ENCODE results near the gene HSD17B8. TPM values are rescaled to one million over a fixed set of nuclear protein-coding genes. Genes with fewer than 3 reads are reported as not detected.

HSD17B8 gene
- total and polyA plus RNA-seq, 10 of the 15 experiments (the other 5 are each of a cell fraction or from before 2014, with no cell fraction given) = 3.1 to 54.3 (median 26.5) TPM

DNA sequence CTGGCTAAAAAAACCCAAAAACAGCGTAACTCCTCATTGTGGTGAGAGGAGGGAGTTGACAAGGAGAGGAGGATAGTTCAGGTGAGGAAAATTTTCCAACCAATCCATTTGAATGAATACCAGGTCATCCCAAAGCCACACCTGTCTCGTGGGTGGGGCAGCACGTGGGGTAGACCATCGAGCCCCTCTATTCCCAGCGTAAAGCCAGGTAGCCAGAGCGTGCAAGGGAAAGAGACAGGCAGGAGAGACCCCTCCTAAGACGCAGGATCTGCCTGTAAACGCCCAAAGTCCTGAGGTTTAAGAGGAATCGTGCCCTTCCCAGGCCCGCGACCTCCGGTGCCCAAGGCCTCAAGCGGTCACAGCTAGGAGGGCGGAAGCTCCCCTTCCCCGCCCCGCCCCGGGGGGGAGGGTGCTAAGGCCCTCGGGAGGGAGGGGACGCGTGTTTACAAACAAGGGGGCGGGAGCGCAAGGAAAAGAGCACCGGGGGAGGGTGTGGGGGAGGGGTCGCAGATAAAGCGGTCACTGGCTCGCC lies 4.7 kb upstream of the HSD17B8 start:
- H3K4me2 ChIP-seq (ENCODE audit: control insufficient read depth, insufficient read depth) = peak overlapping the region; percentile 77
- TF ChIP-seq, protein P1, sequence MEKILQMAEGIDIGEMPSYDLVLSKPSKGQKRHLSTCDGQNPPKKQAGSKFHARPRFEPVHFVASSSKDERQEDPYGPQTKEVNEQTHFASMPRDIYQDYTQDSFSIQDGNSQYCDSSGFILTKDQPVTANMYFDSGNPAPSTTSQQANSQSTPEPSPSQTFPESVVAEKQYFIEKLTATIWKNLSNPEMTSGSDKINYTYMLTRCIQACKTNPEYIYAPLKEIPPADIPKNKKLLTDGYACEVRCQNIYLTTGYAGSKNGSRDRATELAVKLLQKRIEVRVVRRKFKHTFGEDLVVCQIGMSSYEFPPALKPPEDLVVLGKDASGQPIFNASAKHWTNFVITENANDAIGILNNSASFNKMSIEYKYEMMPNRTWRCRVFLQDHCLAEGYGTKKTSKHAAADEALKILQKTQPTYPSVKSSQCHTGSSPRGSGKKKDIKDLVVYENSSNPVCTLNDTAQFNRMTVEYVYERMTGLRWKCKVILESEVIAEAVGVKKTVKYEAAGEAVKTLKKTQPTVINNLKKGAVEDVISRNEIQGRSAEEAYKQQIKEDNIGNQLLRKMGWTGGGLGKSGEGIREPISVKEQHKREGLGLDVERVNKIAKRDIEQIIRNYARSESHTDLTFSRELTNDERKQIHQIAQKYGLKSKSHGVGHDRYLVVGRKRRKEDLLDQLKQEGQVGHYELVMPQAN (conservative IDR thresholded peaks at IDR 0.05) = 0 out of 2 replicates have a peak, but pooled peaks have one; percentile 41
- peak in 1 of 2 experiments; percentile 17; a peak in 1 of 3 replicates for TF ChIP-seq EGR1 (IDR thresholded peaks at IDR 0.05; ENCODE audit: borderline replicate concordance in 1 of 2, low read depth in 2 of 2, low read length in 2 of 2)
- TF ChIP-seq KAT2A (conservative IDR thresholded peaks at IDR 0.05; ENCODE audit: control insufficient read depth, low read depth, low read length) = no peak
- no peak for TF ChIP-seq ETV6 (conservative IDR thresholded peaks at IDR 0.05 in 1 of 2, IDR thresholded peaks at IDR 0.05 in 1 of 2; ENCODE audit: borderline replicate concordance in 1 of 2, low read depth in 1 of 2)
- TF ChIP-seq IKZF2 (IDR thresholded peaks at IDR 0.05) = 0 out of 4 replicates have a peak, but pooled peaks of 1 of the 2 experiments have one; percentile 32
- TF ChIP-seq EZH2 (IDR thresholded peaks at IDR 0.05; ENCODE audit: borderline replicate concordance, control insufficient read depth, low read depth, low read length) = no peak
- TF ChIP-seq POU2F2 (IDR thresholded peaks at IDR 0.05; ENCODE audit: borderline replicate concordance, low read depth, low read length) = no peak
- TF ChIP-seq CHD2 (IDR thresholded peaks at IDR 0.05; ENCODE audit: borderline replicate concordance, low read depth, low read length) = no peak
- TF ChIP-seq ZNF622 (IDR thresholded peaks at IDR 0.05) = no peak
- no peak for TF ChIP-seq ZNF217 (IDR thresholded peaks at IDR 0.05)
- TF ChIP-seq GABPA (IDR thresholded peaks at IDR 0.05; ENCODE audit: low read depth) = no peak
- TF ChIP-seq MEF2B (IDR thresholded peaks at IDR 0.05; ENCODE audit: partially characterized antibody, poor library complexity, severe bottlenecking) = peak; percentile 6
- TF ChIP-seq BHLHE40 (IDR thresholded peaks at IDR 0.05; ENCODE audit: borderline replicate concordance in 1 of 2, low read depth in 2 of 2, low read length in 1 of 2) = peak in 1 of 2 experiments; percentile 47; a peak in 2 of 4 replicates
- TF ChIP-seq ZNF274 (IDR thresholded peaks at IDR 0.05; ENCODE audit: insufficient read depth, insufficient read length) = no peak
- TF ChIP-seq, protein P2, sequence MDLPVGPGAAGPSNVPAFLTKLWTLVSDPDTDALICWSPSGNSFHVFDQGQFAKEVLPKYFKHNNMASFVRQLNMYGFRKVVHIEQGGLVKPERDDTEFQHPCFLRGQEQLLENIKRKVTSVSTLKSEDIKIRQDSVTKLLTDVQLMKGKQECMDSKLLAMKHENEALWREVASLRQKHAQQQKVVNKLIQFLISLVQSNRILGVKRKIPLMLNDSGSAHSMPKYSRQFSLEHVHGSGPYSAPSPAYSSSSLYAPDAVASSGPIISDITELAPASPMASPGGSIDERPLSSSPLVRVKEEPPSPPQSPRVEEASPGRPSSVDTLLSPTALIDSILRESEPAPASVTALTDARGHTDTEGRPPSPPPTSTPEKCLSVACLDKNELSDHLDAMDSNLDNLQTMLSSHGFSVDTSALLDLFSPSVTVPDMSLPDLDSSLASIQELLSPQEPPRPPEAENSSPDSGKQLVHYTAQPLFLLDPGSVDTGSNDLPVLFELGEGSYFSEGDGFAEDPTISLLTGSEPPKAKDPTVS (IDR thresholded peaks at IDR 0.05; ENCODE audit: low read depth, low read length) = no peak
- TF ChIP-seq FOXK2 (IDR thresholded peaks at IDR 0.05) = peak; percentile 69; the same call in 1 of the 2 replicates
- TF ChIP-seq NR2F1 (conservative IDR thresholded peaks at IDR 0.05) = peak; percentile 25; the same call in 1 of the 2 replicates
- in situ Hi-C loops (cut with MboI) (no loop called here), intact Hi-C loops (cut with micrococcal nuclease; ENCODE audit: unreplicated experiment) (loop anchor here (10.0 kb wide), 1 partner anchor 375 kb away; no protein-coding TSS in a partner anchor)
- H3K4me3 ChIP-seq = peak overlapping the region; percentile 75
- BruUV-seq (replicated peaks) = TSS peak; percentile 53
- SMC1A ChIA-PET (ENCODE audit: uncharacterized antibody, unreplicated experiment) = interaction anchor here (1.3 to 1.8 kb wide), 2 partner anchors 9 to 49 kb away, joined by 4 to 5 read pairs; no protein-coding TSS in a partner anchor
- peaks cover 19 to 33% of the 10 kb centered on the region in 2 experiments for H3K36me3 ChIP-seq (ENCODE audit: control insufficient read depth in 2 of 2, insufficient read depth in 2 of 2, low read length in 1 of 2)
- WGBS (ENCODE audit: insufficient coverage, insufficient replicate concordance, low lambda C conversion rate, missing lambda C conversion rate) = under 1% methylated on average over 13 of the region's 26 CpGs
- CTCF ChIA-PET = interaction anchor here (0.6 to 5.8 kb wide), 4 partner anchors 9 to 49 kb away, joined by 3 to 41 read pairs (median 6); partner anchors contain the start of gene RING1
- POLR2A ChIA-PET = interaction anchor here (0.6 to 1.4 kb wide), 10 partner anchors 9 to 228 kb away, joined by 3 to 12 read pairs (median 3); partner anchors contain the start of genes B3GALT4, HLA-DPB1, RING1 and RPS18
- H3K9me3 ChIP-seq (replicated peaks; ENCODE audit: control insufficient read depth, insufficient read depth, low read length) = no peaks in the 10 kb centered on the region
- ATAC-seq (peak; percentile 65), DNase-seq (ENCODE audit: low read depth, low spot score) (no peak), FAIRE-seq (peak; percentile 56)
- H3K27ac ChIP-seq (ENCODE audit: control insufficient read depth, insufficient read depth) = peak overlapping the region; percentile 99
- peaks cover 28% of the 10 kb centered on the region for H3K4me1 ChIP-seq (ENCODE audit: control insufficient read depth, insufficient read depth, low read length)
- H2AFZ ChIP-seq (ENCODE audit: control insufficient read depth, low read depth, low read length) = peak overlapping the region; percentile 22
- no peaks in the 10 kb centered on the region for H4K20me1 ChIP-seq (ENCODE audit: control insufficient read depth, insufficient read depth)
- peaks cover 33% of the 10 kb centered on the region for H3K79me2 ChIP-seq (ENCODE audit: control insufficient read depth, insufficient read depth, low read length)
- RAD21 ChIA-PET (ENCODE audit: unreplicated experiment) = interaction anchor here (0.6 to 1.9 kb wide), 8 partner anchors 8 to 181 kb away, joined by 3 to 11 read pairs (median 4); partner anchors contain the start of genes HLA-DPA1, RING1, RPS18 and VPS52
- H3K9ac ChIP-seq (ENCODE audit: control insufficient read depth, insufficient read depth, low read length) = peak overlapping the region; percentile 99
- H3K27me3 ChIP-seq (replicated peaks in 1 of 2; ENCODE audit: control insufficient read depth in 2 of 2, insufficient read depth in 2 of 2, low read length in 1 of 2) = no peaks in the 10 kb centered on the region
